Thyroid gland (tissue), 4 donors: Measurements from ENCODE around the gene PLXNB3. TPM values are rescaled to one million over a fixed set of nuclear protein-coding genes. Genes with fewer than 3 reads are reported as not detected.

Experiments used
- DNase-seq, 2 donors: peaks; one replicate each; pipeline ENCODE4 v3.0.0-alpha.2; 2019
- H3K27ac ChIP-seq, 3 donors: fragments of 200-600 bp; sonication (generic); 1 replicate in 2 of 3; 2 replicates in 1 of 3; pipeline ENCODE4 v1.5.1; 2016 to 2019; ENCODE audit warnings: mild to moderate bottlenecking in 1 of 3, moderate library complexity in 1 of 3
- H3K27me3 ChIP-seq: fragments of 200-600 bp; sonication (generic); one replicate; pipeline ENCODE4 v1.5.1; 2019
- H3K36me3 ChIP-seq, 2 donors: fragments of 200-600 bp; sonication (generic); one replicate each; pipeline ENCODE4 v1.5.1; 2016 to 2019
- H3K4me1 ChIP-seq, 2 donors: fragments of 200-600 bp; sonication (generic); one replicate each; pipeline ENCODE4 v1.5.1; 2017 to 2019
- H3K4me3 ChIP-seq, 3 donors: fragments of 200-600 bp; sonication (generic); replicated peaks in 1 of 3; 1 replicate in 2 of 3; 2 replicates in 1 of 3; pipeline ENCODE4 v1.5.1; 2016; ENCODE audit warnings: mild to moderate bottlenecking in 1 of 3
- H3K9me3 ChIP-seq: fragments of 200-600 bp; sonication (generic); one replicate; pipeline ENCODE4 v1.5.1; 2017
- POLR2A ChIP-seq, 2 donors: fragments of 450-650 bp; IDR thresholded peaks; one replicate each; pipeline ENCODE4 v1.6.1; 2017; ENCODE audit warnings: antibody characterized with exemption in 2 of 2, mild to moderate bottlenecking in 2 of 2, moderate library complexity in 1 of 2
- WGBS, 2 donors: methylation state at CpG; one replicate each; pipeline ENCODE4 v1.1.5; 2017; 5-methylcytosine and 5-hydroxymethylcytosine counted together
- intact Hi-C: fragments of 100-400 bp; cut with DNase I; formaldehyde crosslinking; loops from one replicate; pipeline ENCODE4 v1.15.1; 2023
- total RNA-seq, 4 donors: library from RNA; depleted of rRNA; stranded (reverse); fragments of >200 nt; gene quantifications; one replicate each; pipeline ENCODE4 v1.2.3, GENCODE V29; 2016
- TF ChIP-seq, protein P1 (sequence below), 6 experiments: fragments of 200-600 bp in 3 of 6; fragments of 450-650 bp in 3 of 6; sonication (generic) in 3 of 6; IDR thresholded peaks; one replicate each; pipeline ENCODE4 v1.5.1; 2016 to 2019; ENCODE audit warnings: antibody characterized with exemption in 6 of 6, mild to moderate bottlenecking in 2 of 6, inconsistent platforms in 1 of 6, moderate library complexity in 1 of 6

Gene PLXNB3
- total RNA-seq, 4 donors from 2014 or later: 0.67 to 2.0 (median 1.1) TPM

- Histone ChIP-seq H3K4me1 (peaks cover 30 to 54% of the 10 kb centered on the region in 2 donors), H3K4me3 (peak overlapping the region in 1 of 3 donors; percentile 52), H3K36me3 (peaks cover 0 to 8% of the 10 kb centered on the region in 2 donors), H3K9me3 (no peaks in the 10 kb centered on the region), H3K27me3 (no peaks in the 10 kb centered on the region), H3K27ac (peak overlapping the region in 1 of 3 donors; percentile 84)
- 38 to 71% methylated on average over 8 to 10 of the region's 12 CpGs for WGBS, 2 donors
- no peak for TF ChIP-seq POLR2A (IDR thresholded peaks at IDR 0.05)
- TF ChIP-seq, protein P1, sequence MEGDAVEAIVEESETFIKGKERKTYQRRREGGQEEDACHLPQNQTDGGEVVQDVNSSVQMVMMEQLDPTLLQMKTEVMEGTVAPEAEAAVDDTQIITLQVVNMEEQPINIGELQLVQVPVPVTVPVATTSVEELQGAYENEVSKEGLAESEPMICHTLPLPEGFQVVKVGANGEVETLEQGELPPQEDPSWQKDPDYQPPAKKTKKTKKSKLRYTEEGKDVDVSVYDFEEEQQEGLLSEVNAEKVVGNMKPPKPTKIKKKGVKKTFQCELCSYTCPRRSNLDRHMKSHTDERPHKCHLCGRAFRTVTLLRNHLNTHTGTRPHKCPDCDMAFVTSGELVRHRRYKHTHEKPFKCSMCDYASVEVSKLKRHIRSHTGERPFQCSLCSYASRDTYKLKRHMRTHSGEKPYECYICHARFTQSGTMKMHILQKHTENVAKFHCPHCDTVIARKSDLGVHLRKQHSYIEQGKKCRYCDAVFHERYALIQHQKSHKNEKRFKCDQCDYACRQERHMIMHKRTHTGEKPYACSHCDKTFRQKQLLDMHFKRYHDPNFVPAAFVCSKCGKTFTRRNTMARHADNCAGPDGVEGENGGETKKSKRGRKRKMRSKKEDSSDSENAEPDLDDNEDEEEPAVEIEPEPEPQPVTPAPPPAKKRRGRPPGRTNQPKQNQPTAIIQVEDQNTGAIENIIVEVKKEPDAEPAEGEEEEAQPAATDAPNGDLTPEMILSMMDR (IDR thresholded peaks at IDR 0.05): no peak
- no peak for DNase-seq
- intact Hi-C loops: no loop called here
These were observed 41.2 kb upstream of the PLXNB3 start for GRCh38 chrX:153722704-153723350.

GRCh38 chrX:153723351-153724251 lies 40.4 kb upstream of the PLXNB3 start:
- H3K4me3 ChIP-seq: peak overlapping the region; percentile 35 to 53 (median 52)
- peaks cover 30 to 59% of the 10 kb centered on the region in 2 donors for H3K4me1 ChIP-seq
- intact Hi-C loops: no loop called here
- no peak for TF ChIP-seq POLR2A (IDR thresholded peaks at IDR 0.05)
- TF ChIP-seq, protein P1 (IDR thresholded peaks at IDR 0.05): peak in 1 of 6 experiments; percentile 24
- no peaks in the 10 kb centered on the region for H3K9me3 ChIP-seq
- H3K27me3 ChIP-seq: no peaks in the 10 kb centered on the region
- peak; percentile 36 to 42 for DNase-seq
- peaks cover 0 to 8% of the 10 kb centered on the region in 2 donors for H3K36me3 ChIP-seq
- WGBS, 2 donors: 0 to 7% methylated on average over 1 to 9 of the region's 78 CpGs
- H3K27ac ChIP-seq: peak overlapping the region; percentile 75 to 84 (median 83)

DNA sequence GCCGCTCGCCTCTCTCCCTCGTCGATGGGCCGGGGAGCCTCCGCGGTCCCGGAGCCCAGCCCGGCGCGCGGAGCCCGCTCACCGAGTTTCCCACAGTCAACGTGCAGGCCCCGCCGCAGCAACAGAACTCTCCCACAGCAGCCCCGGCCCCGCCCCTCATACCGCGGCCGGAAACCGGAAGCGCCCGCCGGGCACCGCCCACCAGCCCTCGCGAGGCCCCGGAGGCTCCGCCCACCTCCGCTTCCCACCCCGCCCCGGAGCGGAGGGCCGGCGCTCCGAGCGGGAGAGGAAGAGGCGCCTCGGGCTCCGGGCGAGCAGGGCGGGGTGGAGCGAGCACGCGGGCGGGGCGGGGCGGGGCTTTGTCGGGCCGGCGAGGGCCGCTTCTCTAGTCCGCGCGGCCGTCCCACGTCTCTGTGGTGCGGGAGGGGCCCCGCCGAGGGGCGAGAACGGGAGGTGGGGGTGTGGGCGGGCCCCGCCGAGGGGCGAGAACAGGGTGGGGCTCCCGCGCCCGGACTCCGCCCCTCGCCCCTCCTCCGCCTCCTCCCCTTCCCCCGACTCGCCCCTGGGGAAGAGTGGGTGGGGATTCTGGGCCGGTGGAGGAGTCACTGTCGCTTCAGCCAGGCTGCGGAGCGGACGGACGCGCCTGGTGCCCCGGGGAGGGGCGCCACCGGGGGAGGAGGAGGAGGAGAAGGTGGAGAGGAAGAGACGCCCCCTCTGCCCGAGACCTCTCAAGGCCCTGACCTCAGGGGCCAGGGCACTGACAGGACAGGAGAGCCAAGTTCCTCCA lies 39.6 kb upstream of the PLXNB3 start, which contains the start of the genes ABCD1 and BCAP31:
ABCD1 (plus strand) TSS at position 605 of the 787 bp plus-strand sequence. CDS start 411 bp downstream, outside the sequence.
BCAP31 (minus strand) TSS at position 136 of the 787 bp plus-strand sequence. CDS start 1,143 bp downstream, outside the sequence.
- intact Hi-C loops: no loop called here
- no peaks in the 10 kb centered on the region for H3K9me3 ChIP-seq
- DNase-seq: peak; percentile 83 to 86
- no peaks in the 10 kb centered on the region for H3K27me3 ChIP-seq
- peaks cover 0 to 8% of the 10 kb centered on the region in 2 donors for H3K36me3 ChIP-seq
- H3K4me3 ChIP-seq: peak within 1 kb of the TSS; percentile 35 to 53 (median 52)
- no CpG with 5 or more reads among the region's 88 CpGs for WGBS, 2 donors
- peak within 1 kb of the TSS; percentile 77 to 84 (median 83) for H3K27ac ChIP-seq
- H3K4me1 ChIP-seq: peaks cover 25 to 51% of the 10 kb centered on the region in 2 donors
- TF ChIP-seq, protein P1 (IDR thresholded peaks at IDR 0.05): no peak
- TF ChIP-seq POLR2A (IDR thresholded peaks at IDR 0.05): peak; percentile 48 to 73

DNA sequence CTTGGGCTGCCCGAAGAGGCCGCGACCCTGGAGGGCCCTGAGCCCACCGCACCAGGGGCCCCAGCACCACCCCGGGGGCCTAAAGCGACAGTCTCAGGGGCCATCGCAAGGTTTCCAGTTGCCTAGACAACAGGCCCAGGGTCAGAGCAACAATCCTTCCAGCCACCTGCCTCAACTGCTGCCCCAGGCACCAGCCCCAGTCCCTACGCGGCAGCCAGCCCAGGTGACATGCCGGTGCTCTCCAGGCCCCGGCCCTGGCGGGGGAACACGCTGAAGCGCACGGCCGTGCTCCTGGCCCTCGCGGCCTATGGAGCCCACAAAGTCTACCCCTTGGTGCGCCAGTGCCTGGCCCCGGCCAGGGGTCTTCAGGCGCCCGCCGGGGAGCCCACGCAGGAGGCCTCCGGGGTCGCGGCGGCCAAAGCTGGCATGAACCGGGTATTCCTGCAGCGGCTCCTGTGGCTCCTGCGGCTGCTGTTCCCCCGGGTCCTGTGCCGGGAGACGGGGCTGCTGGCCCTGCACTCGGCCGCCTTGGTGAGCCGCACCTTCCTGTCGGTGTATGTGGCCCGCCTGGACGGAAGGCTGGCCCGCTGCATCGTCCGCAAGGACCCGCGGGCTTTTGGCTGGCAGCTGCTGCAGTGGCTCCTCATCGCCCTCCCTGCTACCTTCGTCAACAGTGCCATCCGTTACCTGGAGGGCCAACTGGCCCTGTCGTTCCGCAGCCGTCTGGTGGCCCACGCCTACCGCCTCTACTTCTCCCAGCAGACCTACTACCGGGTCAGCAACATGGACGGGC lies 38.8 kb upstream of the PLXNB3 start:
- Histone ChIP-seq H3K36me3 (peaks cover 0 to 3% of the 10 kb centered on the region in 2 donors), H3K27ac (peak overlapping the region; percentile 73 to 84 (median 77)), H3K4me3 (peak overlapping the region in 1 of 3 donors; percentile 52), H3K9me3 (no peaks in the 10 kb centered on the region), H3K4me1 (peaks cover 21 to 43% of the 10 kb centered on the region in 2 donors), H3K27me3 (no peaks in the 10 kb centered on the region)
- 93% methylated on average over 8 of the region's 55 CpGs; no CpG with 5 or more reads in 1 of the 2 donors for WGBS, 2 donors
- TF ChIP-seq POLR2A (IDR thresholded peaks at IDR 0.05): peak in 1 of 2 donors; percentile 4
- TF ChIP-seq, protein P1 (IDR thresholded peaks at IDR 0.05): no peak
- intact Hi-C loops: no loop called here
- no peak for DNase-seq
